Measurements from ENCODE around the gene ATP13A3.

DNA sequence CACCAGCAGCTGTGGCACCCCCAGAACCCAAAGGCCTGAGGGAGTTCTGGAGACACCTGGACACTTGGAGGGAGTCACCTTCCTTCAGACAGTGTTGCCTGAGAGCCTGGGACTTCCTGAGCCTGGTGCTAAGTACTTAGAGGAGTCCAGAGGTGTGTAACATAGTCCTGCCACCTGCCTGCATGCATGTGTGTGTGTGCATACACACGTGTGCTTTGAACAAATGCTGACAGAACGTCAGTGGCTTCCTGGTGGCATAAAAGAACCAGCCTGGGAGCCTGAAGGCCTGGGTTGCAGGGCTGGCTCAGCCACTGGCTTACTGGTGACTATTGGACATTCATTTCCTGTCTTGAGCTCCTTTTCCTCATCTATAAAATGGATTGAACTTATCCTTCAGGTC is 132.5 kb downstream of the ATP13A3 start:
- TF ChIP-seq, protein P1, sequence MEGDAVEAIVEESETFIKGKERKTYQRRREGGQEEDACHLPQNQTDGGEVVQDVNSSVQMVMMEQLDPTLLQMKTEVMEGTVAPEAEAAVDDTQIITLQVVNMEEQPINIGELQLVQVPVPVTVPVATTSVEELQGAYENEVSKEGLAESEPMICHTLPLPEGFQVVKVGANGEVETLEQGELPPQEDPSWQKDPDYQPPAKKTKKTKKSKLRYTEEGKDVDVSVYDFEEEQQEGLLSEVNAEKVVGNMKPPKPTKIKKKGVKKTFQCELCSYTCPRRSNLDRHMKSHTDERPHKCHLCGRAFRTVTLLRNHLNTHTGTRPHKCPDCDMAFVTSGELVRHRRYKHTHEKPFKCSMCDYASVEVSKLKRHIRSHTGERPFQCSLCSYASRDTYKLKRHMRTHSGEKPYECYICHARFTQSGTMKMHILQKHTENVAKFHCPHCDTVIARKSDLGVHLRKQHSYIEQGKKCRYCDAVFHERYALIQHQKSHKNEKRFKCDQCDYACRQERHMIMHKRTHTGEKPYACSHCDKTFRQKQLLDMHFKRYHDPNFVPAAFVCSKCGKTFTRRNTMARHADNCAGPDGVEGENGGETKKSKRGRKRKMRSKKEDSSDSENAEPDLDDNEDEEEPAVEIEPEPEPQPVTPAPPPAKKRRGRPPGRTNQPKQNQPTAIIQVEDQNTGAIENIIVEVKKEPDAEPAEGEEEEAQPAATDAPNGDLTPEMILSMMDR (IDR thresholded peaks at IDR 0.05), result no peak
- TF ChIP-seq POLR2AphosphoS5 (IDR thresholded peaks at IDR 0.05; ENCODE audit: insufficient read depth in 1 of 2, low read depth in 1 of 2), result no peak

All from vagina (tissue), 2 donors.